PC-3 (cell line): ENCODE data around the gene OR2M5. TPM values are rescaled to one million over a fixed set of nuclear protein-coding genes. Genes with fewer than 3 reads are reported as not detected.

Source experiments
- ATAC-seq: fragments of 200-7000 bp; cut with Tn5 transposase; 2 replicates; pipeline ENCODE4 v1.9.1; 2020; ENCODE audit warnings: mild to moderate bottlenecking, moderate library complexity
- BruUV-seq: library from RNA; stranded (reverse); fragments of 400-500 nt; replicated peaks from 2 replicates; lab custom pipeline; 2021; lab: Mats Ljungman, UMichigan
- CTCF ChIA-PET: fragments of 300-600 bp; sonication (Branson Sonifier 250); formaldehyde crosslinking; loops from one replicate; lab custom pipeline; 2022; ENCODE audit warnings: antibody characterized with exemption; lab: Charles Lee
- POLR2A ChIA-PET: fragments of 300-600 bp; sonication (Branson Sonifier 250); formaldehyde crosslinking; loops from one replicate; lab custom pipeline; 2022; ENCODE audit warnings: antibody characterized with exemption; ENCODE audit not compliant: unreplicated experiment; lab: Charles Lee
- DNase-seq: peaks from one replicate; pipeline ENCODE4 v3.0.0-alpha.2; 2015
- H2AFZ ChIP-seq: fragments of 300-600 bp; sonication (generic); 2 replicates; pipeline ENCODE4 v1.6.0; 2016; ENCODE audit warnings: antibody characterized with exemption, low read length
- H3F3A ChIP-seq: fragments of 300-600 bp; sonication (generic); one replicate; pipeline ENCODE4 v1.6.0; 2017; ENCODE audit warnings: antibody characterized with exemption, low read length, control low read depth, mild to moderate bottlenecking; ENCODE audit not compliant: unreplicated experiment
- H3K27ac ChIP-seq: fragments of 300-600 bp; sonication (generic); 2 replicates; pipeline ENCODE4 v1.5.1; 2016; ENCODE audit warnings: mild to moderate bottlenecking, low read length
- H3K27me3 ChIP-seq: fragments of 300-600 bp; sonication (generic); 2 replicates; pipeline ENCODE4 v1.6.1; 2016; ENCODE audit warnings: low read length, mixed read lengths
- H3K36me3 ChIP-seq: fragments of 300-600 bp; sonication (generic); 2 replicates; pipeline ENCODE4 v1.6.1; 2016; ENCODE audit warnings: low read depth, mixed run types, low read length, mixed read lengths
- H3K4me1 ChIP-seq: fragments of 300-600 bp; sonication (generic); 2 replicates; pipeline ENCODE4 v1.5.1; 2016; ENCODE audit warnings: low read length; ENCODE audit not compliant: insufficient read depth
- H3K4me2 ChIP-seq: fragments of 300-600 bp; sonication (generic); 2 replicates; pipeline ENCODE4 v1.6.0; 2016; ENCODE audit warnings: low read length
- H3K4me3 ChIP-seq: fragments of 300-600 bp; sonication (generic); 2 replicates; pipeline ENCODE4 v1.5.1; 2016; ENCODE audit warnings: mild to moderate bottlenecking, low read length, mixed read lengths
- H3K79me2 ChIP-seq: fragments of 300-600 bp; sonication (generic); 2 replicates; pipeline ENCODE4 v1.6.1; 2017; ENCODE audit warnings: low read length, mixed read lengths
- H3K9ac ChIP-seq: fragments of 300-600 bp; sonication (generic); 2 replicates; pipeline ENCODE4 v1.6.0; 2016; ENCODE audit warnings: mild to moderate bottlenecking, low read length
- H3K9me2 ChIP-seq: fragments of 300-600 bp; sonication (generic); replicated peaks from 2 replicates; pipeline ENCODE4 v1.6.1; 2016; ENCODE audit warnings: mixed run types, low read length, mixed read lengths
- H3K9me3 ChIP-seq: fragments of 300-600 bp; sonication (generic); 2 replicates; pipeline ENCODE4 v1.6.1; 2016; ENCODE audit warnings: low read length, mixed read lengths
- H4K20me1 ChIP-seq: fragments of 300-600 bp; sonication (generic); 2 replicates; pipeline ENCODE4 v1.6.1; 2016; ENCODE audit warnings: low read length, mixed read lengths
- CTCF ChIP-seq: fragments of 300-600 bp; sonication (generic); conservative IDR thresholded peaks from 2 replicates; pipeline ENCODE4 v1.5.1; 2017; ENCODE audit warnings: antibody characterized with exemption, low read depth, mild to moderate bottlenecking, low read length
- EZH2 ChIP-seq: fragments of 300-600 bp; sonication (generic); IDR thresholded peaks from one replicate; pipeline ENCODE4 v1.6.1; 2017; ENCODE audit warnings: antibody characterized with exemption, mild to moderate bottlenecking, low read length; ENCODE audit not compliant: unreplicated experiment
- EZH2phosphoT487 ChIP-seq: fragments of 300-600 bp; sonication (generic); IDR thresholded peaks from 2 replicates; pipeline ENCODE4 v1.6.1; 2018; ENCODE audit warnings: mild to moderate bottlenecking, antibody characterized with exemption, low read length, borderline replicate concordance
- intact Hi-C: fragments of 100-400 bp; cut with micrococcal nuclease; formaldehyde crosslinking; loops from 2 replicates; pipeline ENCODE4 v1.9.0; 2023
- total RNA-seq: library from RNA; depleted of rRNA; stranded (reverse); fragments of >200 nt; gene quantifications from 2 replicates; pipeline ENCODE4 v1.2.3, GENCODE V29; 2014

OR2M5 gene
- total RNA-seq, 1 experiment from 2014 or later, result not detected

DNA sequence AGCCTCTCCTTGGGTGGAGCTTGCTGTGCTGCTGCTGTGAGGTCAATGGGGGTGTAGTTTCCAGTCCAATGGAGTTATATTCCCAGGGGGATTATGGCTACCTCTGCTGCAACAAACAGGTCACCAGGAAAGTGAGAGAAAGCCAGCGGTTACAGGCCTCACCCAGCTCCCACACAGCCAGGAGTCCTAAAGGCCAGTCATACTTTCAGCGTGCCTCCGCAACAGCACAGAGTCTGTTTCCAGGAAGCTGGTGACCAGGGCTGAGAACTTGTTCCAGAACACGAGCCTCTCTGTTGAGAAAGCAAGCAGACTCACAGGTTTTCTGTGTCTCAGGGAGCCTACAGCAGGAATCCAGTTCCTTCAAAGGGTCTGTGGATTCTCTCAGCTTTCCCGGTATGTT is 17.3 kb upstream of the OR2M5 start:
- no peaks in the 10 kb centered on the region for H3K4me1 ChIP-seq
- no peak overlapping the region for H3K4me3 ChIP-seq
- H3K9me3 ChIP-seq, result no peaks in the 10 kb centered on the region
- no TSS peak for BruUV-seq
- ChIA-PET CTCF (no interaction called here), POLR2A (interaction anchor here (0.7 kb wide), 1 partner anchor 25 kb away, joined by 3 read pairs; no protein-coding TSS in a partner anchor)
- H3K9me2 ChIP-seq, result no peaks in the 10 kb centered on the region
- no peak overlapping the region for H3K9ac ChIP-seq
- no peak overlapping the region for H2AFZ ChIP-seq
- H4K20me1 ChIP-seq, result no peaks in the 10 kb centered on the region
- no peak overlapping the region for H3K4me2 ChIP-seq
- no peak overlapping the region for H3K27ac ChIP-seq
- no peaks in the 10 kb centered on the region for H3K27me3 ChIP-seq
- intact Hi-C loops, result no loop called here
- ATAC-seq (no peak), DNase-seq (no peak)
- no peaks in the 10 kb centered on the region for H3K36me3 ChIP-seq
- no peaks in the 10 kb centered on the region for H3K79me2 ChIP-seq
- no peak for TF ChIP-seq CTCF
- no peak for TF ChIP-seq EZH2phosphoT487
- no peak for TF ChIP-seq EZH2
- H3F3A ChIP-seq, result no peaks in the 10 kb centered on the region

DNA sequence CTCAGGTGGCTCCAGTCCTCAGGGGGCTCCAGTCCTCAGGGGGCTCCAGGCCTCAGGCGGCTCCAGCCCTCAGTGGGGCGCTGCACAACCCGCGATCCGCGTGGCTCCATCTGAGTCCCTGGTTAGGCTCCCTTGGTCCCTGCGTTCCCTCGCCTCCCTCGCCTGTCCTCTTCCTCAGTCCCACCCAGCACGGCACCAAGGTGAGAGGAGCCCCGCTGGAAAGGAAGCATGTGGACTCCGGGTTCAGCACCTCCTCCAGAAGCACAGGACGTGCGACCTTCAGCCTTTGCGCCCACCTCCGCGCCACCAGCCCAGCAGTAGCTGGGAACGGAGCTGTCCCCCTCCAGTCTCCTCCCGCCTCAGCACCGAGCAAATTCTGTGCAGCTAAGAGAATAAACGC is 8.1 kb upstream of the OR2M5 start:
- TF ChIP-seq CTCF (no peak), EZH2phosphoT487 (no peak), EZH2 (no peak)
- no peak overlapping the region for H3K27ac ChIP-seq
- H3K27me3 ChIP-seq, result no peaks in the 10 kb centered on the region
- no peak overlapping the region for H3K9ac ChIP-seq
- POLR2A ChIA-PET, result no interaction called here
- no peak for DNase-seq
- no peaks in the 10 kb centered on the region for H3K79me2 ChIP-seq
- no peak overlapping the region for H2AFZ ChIP-seq
- H3K4me1 ChIP-seq, result peaks cover 22% of the 10 kb centered on the region
- H3K4me2 ChIP-seq, result no peak overlapping the region
- no peaks in the 10 kb centered on the region for H3K36me3 ChIP-seq
- H3K9me3 ChIP-seq, result no peaks in the 10 kb centered on the region; the same call in 1 of the 2 replicates
- no peaks in the 10 kb centered on the region for H3K9me2 ChIP-seq
- no TSS peak for BruUV-seq
- CTCF ChIA-PET, result no interaction called here
- peaks cover 7% of the 10 kb centered on the region for H3F3A ChIP-seq
- ATAC-seq, result no peak
- no peak overlapping the region for H3K4me3 ChIP-seq
- H4K20me1 ChIP-seq, result no peaks in the 10 kb centered on the region
- intact Hi-C loops, result no loop called here

GRCh38 chr1:248140846-248141245 is 4.1 kb upstream of the OR2M5 start:
- no peaks in the 10 kb centered on the region for H4K20me1 ChIP-seq
- no peaks in the 10 kb centered on the region for H3K9me2 ChIP-seq
- peak; percentile 92 for DNase-seq
- H3K4me2 ChIP-seq, result peak overlapping the region; percentile 73
- no peaks in the 10 kb centered on the region for H3K79me2 ChIP-seq
- peak overlapping the region; percentile 38 for H3K4me3 ChIP-seq
- BruUV-seq, result no TSS peak
- peaks cover 45% of the 10 kb centered on the region for H3K4me1 ChIP-seq
- H3K27me3 ChIP-seq, result no peaks in the 10 kb centered on the region
- POLR2A ChIA-PET, result no interaction called here
- H3K9me3 ChIP-seq, result no peaks in the 10 kb centered on the region
- CTCF ChIA-PET, result no interaction called here
- peak overlapping the region; percentile 61 for H3K9ac ChIP-seq
- peak overlapping the region; percentile 85 for H3K27ac ChIP-seq
- H3F3A ChIP-seq, result peaks cover 7% of the 10 kb centered on the region
- no peak for TF ChIP-seq CTCF
- no peak for TF ChIP-seq EZH2
- TF ChIP-seq EZH2phosphoT487, result no peak
- intact Hi-C loops, result loop anchor here (1.0 to 5.0 kb wide), 3 partner anchors 18 to 84 kb away; no protein-coding TSS in a partner anchor
- ATAC-seq, result peak; percentile 90
- no peaks in the 10 kb centered on the region for H3K36me3 ChIP-seq
- 0 out of 2 replicates have a peak overlapping the region, but pooled peaks have one; percentile 42 for H2AFZ ChIP-seq
